GM21367 (cell line): ENCODE data around the gene TLN1.

Experiments
- ATAC-seq: cut with Tn5 transposase; IDR thresholded peaks from one replicate; pipeline ENCODE4 v1.9.1; 2021; ENCODE audit not compliant: unreplicated experiment

TLN1 gene

DNA sequence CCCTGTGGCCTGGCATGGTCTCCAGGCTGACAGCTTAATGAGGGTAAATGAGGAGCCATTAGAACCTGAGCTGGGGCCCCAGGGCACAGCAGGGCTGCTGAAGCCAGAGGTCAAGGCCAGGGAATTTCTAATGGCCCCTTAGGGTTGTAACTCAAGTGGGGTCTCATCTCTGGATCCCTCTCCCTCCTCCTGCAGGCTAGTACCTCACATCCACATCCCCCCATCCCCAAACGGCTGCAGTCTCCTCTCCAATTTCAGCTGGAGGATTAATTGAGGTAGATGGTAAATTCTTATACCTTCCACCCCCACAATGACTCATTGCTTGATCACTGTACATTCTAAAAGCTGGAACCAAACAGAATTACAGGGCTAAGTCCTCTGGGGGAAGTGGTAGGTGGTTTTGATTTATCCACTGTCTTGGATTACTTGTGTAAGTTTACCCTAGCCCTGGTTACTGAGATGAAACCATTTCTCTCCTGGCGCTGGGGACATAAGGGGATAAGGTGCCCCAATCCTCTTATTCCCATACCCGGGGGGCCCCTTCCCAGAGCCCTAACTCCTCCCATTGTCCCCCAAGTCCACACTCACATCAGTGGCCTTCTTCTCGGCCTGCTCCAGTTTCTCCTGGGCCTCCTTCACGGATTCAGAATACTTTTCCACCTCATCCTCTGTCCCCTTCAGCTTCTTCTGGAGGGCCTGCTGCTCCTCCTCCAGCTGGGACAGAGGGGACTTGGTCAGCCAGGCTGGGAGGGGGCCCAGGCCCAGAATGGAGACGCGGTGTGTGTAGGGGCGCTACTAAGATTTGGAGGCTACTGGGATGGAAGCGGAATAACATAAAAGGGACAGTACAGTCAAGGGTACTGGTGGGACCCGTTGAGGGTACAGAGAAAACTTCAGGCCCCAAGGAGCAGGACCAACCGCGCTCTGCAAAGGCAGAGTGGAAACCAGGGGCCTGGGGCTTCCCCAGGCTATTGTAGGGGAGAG is 43.1 kb downstream of the TLN1 start:
- ATAC-seq, result no peak

DNA sequence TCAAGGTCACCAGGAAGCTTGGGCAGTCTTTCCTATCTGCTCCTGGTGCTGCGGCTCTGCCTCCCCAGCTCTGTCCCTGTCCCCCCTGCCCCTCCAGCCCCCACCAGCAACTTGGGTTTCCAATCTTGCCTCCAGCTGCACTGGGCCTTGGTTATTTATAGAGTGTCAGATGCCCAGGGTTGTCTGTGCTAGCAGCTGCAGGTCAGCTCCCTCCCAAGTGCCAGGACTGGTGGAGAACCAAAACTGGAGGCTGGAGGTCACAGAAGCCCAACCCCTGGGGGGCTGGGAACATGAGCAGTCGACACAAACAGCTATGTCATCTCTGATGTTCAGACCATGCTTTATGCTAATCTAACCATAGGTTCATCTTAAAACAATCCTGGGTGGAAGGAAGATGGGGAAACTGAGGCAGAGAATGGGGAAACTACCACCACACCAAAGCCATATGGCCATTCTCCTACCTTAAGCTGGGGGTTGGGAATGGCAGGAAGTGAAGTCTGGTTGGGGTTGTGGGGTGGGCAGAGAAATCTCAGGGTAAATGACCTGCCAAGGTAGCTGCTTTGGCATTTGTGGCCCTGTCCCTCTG is 43.9 kb downstream of the TLN1 start:
- no peak for ATAC-seq

DNA sequence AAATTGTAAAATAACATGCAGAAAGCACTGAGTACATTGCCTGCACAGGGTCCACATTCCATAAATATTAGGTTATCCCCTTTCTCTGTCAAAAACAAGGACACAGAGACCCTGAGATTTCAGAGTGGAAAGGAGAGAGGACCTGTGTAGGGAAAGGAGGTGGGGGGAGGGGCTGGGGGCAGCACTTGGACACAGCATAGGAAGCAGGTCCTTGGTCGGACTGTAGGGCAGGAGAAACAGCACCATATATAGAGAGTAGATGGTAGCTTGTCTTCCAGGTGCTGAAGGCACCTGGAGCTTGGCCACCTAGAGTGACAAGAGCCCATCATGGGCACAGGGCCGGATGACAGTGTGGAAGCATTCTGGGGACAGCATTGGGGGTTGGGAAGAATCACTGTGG is 44.7 kb downstream of the TLN1 start:
- ATAC-seq, result no peak

DNA sequence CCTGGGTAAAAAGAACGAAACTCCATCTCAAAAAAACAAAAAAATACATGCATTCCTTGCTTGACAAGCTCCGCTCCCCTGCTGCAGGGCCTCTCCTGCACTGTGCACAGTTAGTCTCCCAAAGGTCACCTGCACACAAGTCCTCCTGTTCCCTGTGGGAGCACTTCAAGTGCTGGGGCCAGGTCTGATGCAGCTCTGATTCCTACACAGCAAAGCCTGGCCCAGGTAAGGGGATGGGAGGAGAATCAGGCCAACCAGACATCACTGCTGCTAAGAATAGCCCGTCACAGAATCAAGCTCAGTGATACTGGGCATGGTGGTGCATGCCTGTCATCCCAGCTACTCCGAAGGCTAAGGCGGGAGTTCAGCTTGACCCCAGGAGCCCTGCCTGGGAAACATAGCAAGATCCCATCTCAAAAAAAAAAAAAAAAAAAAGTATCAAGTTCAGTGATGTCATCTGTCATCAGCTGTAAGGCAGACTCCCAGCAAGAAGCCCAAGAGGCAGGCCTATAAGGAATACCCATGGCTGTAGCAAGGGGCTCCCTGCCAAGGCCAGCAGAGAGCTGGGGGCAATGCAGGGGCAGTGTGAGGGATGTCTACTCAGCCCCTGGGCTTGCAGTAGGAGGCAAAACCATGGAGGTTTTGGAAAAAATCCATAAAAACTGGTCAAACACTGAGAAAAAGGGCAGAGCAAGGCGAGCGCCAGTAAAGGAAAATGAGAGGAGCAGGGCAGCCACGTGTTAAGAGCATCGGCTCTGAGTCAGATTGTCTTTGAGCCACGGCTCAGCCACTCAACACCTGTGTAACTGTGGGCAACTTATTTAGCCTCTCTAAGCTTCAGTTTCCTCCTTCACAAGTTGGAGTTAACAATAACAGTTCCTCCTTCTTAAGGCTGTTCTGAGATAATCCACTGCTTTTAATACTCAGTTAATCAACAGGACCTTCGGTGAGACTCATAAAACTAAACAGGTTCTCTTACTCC is 45.5 kb downstream of the TLN1 start:
- no peak for ATAC-seq

DNA sequence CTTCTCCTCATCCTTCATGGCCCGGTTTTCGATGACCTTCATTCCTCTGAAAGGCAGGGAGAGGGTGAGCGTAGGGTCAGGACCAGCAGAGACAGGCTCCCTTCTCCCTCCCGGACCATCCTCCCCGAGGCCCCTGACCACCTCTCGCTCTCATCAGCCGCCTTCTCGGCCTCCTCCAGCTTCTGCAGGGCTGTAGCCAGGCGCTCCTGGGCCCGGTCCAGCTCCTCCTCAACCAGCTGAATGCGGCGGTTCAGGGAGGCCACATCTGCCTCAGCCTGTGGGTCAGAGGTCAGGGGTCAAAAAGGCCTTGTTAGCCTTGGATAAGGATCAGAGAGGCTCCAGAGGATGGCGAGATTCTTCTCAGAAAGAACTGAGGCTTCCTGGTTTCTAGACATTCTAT is 46.5 kb downstream of the TLN1 start:
- ATAC-seq, result no peak

DNA sequence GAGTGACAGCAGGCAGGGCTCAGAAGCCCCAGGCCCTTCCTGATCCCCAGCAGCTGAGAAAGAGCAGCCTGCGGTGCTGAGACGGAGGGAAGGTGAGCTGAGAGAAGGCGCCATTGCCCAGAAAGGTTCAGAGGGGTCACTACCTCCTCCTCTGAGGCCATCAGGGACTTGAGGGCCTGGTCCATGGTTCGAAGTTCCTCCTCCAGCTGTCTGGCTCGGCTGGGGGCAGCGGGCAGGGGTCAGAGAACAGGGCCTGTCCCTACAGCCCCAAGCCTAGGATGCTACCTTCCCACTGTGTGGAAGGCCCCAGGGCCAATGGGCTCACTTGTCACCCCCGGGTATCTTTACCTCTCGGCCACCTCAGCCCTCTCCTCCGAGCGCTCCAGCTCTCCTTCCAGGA is 47.1 kb downstream of the TLN1 start:
- no peak for ATAC-seq

DNA sequence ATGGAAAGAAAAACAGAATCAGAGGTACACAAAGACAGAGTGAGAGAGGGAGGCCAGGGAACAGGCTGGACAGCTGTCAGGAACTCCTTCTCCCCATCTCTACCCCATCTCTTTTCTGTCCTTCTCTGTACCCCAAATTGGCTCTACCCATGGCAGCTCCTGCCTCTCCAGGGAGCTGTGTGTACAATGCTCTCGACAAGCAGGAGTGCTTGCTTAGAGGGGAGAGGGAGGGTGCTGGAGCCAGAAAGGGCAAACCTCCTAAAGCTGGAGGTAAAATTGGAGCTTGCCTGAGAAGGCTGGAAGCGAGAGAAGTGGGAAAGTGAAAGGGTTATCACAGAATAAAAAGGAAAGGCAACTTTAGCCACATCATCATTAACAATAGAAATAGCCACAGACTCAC is 48.7 kb downstream of the TLN1 start:
- ATAC-seq, result no peak

DNA sequence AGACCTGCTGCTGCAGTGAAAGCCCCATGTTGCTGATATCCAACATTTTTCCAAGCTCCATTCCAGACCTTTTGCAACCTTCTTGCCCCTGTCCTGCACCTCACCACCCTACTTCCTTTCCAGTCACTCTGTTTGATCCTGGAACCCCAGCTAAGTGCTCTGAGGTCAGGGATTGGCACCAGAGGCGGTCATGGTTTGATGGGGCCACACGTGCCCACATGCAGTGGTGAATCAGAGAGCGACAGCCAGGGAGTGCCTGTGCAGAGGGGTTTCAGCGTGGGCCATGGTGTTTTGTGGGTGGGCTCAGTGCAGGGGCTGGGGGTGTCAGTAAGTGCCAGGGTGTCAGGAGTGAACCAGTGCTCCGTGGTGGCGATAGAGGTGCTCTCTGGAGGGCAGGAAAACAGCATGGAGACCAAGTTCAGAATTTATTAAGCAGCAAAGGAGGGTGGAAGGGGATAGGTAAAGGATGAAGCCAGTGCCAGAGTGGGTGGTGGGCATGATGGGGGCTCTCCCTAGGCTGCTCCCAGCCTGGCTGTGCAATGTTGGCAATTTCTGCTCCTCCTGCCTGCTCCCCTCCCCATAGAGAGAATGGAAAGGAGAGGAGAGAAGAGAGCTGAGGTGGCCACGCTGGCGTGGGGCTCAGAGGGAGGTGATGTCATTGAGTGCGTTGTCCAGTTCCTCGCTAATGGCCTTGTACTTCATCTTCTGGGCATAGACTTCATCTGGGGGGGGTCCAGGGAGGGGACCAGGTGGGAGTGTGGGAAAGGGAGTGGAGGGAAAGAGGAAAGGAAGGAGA is 49.3 kb downstream of the TLN1 start:
- ATAC-seq, result no peak

DNA sequence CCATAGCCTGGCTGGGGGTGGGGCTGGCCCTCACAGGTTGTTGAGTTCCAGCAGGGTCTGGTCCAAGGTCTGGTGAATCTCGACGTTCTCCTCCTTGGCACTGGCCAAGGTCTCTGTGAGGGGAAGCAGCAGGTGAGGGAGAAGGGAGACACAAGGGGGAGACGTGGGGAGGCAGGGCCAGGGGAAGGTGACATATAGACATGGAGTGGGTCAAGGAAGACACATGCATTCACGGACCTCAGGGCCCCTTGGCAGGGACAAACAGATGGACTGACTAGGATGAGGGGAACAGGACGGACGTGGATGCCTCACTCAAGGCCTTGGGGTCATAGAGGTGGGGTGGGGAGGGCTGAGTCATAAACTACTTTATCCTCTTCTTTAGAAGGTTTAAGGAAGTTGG is 49.9 kb downstream of the TLN1 start:
- ATAC-seq, result no peak

DNA sequence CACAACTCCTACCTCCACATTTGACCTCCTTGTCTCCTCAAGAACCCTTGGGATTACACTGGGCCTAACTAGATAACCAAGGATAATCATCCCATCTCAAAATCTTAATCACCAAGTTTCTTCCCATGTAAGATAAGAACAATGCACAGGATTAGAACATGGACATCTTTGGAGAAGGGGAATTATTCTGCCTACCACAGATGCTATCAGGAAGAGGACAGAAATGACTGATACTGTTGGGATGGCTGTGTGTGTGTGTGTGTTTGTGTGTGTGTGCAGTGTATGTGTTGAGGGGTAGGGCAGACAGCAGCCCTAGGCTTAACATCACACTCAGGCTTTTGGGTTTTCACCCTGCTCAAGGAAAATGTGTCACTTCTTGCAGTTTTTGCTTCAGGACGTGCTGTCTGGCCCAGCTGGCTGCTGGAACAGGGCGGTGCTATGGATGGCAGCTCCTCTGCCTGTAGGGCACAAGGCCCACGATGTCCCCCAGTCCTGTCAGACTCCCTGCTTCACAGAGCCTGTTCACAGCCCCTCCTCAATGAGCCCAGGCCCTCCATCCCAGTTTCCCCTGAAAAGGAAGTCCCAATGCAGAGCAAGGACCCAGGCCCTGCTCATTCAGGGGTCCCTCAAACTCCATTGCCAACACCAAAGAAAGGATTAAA is 50.5 kb downstream of the TLN1 start:
- no peak for ATAC-seq

DNA sequence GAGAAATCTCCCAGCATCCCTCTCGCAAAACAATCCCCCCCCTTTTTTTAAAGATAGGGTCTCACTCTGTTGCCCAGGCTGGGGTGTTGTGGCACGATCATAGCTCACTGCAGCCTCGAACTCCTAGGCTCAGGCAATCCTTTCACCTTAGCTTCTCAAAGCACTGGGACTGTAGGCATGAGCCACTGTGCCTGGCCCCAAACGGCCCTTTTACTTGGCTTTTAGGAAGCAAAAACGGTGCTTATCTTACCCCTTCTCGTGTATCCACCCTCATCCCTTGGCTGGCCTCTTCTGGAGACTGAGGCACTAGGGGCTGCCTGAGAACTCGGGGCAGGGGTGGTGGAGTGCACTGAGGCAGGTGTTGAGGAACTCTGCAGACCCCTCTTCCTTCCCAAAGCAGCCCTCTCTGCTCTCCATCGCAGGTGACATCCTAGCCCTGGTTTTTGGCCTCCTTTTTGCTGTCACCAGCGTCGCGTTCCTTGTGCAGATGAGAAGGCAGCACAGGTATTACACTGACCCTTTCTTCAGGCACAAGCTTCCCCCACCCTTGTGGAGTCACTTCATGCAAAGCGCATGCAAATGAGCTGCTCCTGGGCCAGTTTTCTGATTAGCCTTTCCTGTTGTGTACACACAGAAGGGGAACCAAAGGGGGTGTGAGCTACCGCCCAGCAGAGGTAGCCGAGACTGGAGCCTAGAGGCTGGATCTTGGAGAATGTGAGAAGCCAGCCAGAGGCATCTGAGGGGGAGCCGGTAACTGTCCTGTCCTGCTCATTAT is 51.5 kb downstream of the TLN1 start:
- no peak for ATAC-seq

DNA sequence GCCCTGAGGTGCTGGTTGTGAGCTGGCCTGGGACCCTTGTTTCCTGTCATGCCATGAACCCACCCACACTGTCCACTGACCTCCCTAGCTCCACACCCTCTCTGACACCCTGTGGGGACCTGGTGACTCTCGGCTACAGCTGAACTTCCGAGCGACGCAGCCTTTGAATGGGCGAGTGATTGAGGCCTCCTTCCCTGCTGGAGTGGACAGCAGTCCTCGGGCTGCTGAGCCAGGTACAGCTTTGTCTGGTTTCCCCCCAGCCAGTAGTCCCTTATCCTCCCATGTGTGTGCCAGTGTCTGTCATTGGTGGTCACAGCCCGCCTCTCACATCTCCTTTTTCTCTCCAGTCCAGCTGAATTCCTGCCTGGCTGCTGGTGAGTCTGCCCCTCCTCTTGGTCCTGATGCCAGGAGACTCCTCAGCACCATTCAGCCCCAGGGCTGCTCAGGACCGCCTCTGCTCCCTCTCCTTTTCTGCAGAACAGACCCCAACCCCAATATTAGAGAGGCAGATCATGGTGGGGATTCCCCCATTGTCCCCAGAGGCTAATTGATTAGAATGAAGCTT is 52.1 kb downstream of the TLN1 start:
- no peak for ATAC-seq

DNA sequence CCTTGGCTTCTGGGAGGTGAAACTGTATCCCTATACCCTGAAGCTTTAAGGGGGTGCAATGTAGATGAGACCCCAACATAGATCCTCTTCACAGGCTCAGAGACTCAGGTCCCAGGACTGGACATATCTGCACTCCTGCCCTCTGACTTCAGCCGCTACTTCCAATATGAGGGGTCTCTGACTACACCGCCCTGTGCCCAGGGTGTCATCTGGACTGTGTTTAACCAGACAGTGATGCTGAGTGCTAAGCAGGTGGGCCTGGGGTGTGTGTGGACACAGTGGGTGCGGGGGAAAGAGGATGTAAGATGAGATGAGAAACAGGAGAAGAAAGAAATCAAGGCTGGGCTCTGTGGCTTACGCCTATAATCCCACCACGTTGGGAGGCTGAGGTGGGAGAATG is 52.9 kb downstream of the TLN1 start:
- no peak for ATAC-seq

DNA sequence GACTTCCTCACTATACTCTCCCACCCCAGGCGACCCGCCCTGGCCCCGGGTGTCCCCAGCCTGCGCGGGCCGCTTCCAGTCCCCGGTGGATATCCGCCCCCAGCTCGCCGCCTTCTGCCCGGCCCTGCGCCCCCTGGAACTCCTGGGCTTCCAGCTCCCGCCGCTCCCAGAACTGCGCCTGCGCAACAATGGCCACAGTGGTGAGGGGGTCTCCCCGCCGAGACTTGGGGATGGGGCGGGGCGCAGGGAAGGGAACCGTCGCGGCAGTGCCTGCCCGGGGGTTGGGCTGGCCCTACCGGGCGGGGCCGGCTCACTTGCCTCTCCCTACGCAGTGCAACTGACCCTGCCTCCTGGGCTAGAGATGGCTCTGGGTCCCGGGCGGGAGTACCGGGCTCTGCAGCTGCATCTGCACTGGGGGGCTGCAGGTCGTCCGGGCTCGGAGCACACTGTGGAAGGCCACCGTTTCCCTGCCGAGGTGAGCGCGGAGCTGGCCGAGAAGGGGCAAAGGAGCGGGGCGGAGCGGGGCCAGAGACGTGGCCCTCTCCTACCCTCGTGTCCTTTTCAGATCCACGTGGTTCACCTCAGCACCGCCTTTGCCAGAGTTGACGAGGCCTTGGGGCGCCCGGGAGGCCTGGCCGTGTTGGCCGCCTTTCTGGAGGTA is 56.1 kb downstream of the TLN1 start:
- ATAC-seq, result no peak

DNA sequence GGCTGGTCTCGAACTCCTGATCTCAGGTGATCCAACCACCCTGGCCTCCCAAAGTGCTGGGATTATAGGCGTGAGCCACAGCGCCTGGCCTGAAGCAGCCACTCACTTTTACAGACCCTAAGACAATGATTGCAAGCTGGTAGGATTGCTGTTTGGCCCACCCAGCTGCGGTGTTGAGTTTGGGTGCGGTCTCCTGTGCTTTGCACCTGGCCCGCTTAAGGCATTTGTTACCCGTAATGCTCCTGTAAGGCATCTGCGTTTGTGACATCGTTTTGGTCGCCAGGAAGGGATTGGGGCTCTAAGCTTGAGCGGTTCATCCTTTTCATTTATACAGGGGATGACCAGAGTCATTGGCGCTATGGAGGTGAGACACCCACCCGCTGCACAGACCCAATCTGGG is 56.8 kb downstream of the TLN1 start:
- no peak for ATAC-seq

DNA sequence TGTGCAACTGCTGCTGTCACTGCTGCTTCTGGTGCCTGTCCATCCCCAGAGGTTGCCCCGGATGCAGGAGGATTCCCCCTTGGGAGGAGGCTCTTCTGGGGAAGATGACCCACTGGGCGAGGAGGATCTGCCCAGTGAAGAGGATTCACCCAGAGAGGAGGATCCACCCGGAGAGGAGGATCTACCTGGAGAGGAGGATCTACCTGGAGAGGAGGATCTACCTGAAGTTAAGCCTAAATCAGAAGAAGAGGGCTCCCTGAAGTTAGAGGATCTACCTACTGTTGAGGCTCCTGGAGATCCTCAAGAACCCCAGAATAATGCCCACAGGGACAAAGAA is 58.0 kb downstream of the TLN1 start:
- ATAC-seq, result no peak

DNA sequence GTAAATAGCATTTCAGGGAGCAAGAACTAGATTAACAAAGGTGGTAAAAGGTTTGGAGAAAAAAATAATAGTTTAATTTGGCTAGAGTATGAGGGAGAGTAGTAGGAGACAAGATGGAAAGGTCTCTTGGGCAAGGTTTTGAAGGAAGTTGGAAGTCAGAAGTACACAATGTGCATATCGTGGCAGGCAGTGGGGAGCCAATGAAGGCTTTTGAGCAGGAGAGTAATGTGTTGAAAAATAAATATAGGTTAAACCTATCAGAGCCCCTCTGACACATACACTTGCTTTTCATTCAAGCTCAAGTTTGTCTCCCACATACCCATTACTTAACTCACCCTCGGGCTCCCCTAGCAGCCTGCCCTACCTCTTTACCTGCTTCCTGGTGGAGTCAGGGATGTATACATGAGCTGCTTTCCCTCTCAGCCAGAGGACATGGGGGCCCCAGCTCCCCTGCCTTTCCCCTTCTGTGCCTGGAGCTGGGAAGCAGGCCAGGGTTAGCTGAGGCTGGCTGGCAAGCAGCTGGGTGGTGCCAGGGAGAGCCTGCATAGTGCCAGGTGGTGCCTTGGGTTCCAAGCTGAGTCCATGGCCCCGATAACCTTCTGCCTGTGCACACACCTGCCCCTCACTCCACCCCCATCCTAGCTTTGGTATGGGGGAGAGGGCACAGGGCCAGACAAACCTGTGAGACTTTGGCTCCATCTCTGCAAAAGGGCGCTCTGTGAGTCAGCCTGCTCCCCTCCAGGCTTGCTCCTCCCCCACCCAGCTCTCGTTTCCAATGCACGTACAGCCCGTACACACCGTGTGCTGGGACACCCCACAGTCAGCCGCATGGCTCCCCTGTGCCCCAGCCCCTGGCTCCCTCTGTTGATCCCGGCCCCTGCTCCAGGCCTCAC is 58.6 kb downstream of the TLN1 start, which contains the start of gene CA9:
Gene CA9, plus strand, starts transcription at position 797 of the 893 bp plus-strand sequence. Its CDS starts 32 bp downstream, at position 829.
- no peak for ATAC-seq
